SK-N-DZ (cell line): ENCODE measurements around the gene PODXL2.
A peak's percentile ranks its signal among the peaks of the same experiment; 100 is the strongest.
"Not testable (repeated sequence)": the region's sequence is repeated elsewhere in the genome, so short reads cannot be mapped to it uniquely, and the experiment has no call there.

Experiments
- DNase-seq: peaks from one replicate; pipeline ENCODE4 v3.0.0-alpha.2; 2015; ENCODE audit warnings: low spot score

Gene PODXL2

DNA sequence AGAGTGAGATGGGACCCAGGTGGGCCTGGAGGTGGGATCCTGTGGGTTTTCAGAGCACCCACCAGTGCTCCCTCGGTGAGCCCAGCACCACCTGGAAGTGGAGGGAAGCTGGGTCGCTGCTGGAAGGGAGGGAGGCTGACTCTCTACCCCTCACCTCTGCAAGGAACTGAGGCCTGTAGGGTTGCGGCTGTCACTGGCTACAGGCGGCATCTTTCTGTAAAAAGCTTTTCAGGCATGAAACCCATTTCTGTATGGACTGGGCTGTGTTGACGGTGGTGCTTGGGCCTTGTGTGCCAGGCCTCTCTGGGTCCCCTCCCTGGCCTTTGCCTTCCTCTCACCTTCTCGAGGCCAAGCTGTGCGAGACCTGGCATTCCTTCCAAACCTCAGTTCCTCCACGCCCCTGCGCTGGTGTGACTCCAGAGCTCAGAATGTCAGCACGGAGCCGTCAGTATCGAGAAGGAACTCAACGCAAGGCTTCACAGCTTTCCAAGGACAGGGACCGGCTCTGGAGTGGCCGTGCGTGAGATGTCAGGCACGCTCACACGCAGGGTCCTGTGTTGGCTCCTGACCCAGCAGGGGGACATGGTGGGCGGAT is 60.4 kb downstream of the PODXL2 start:
- DNase-seq: no peak

DNA sequence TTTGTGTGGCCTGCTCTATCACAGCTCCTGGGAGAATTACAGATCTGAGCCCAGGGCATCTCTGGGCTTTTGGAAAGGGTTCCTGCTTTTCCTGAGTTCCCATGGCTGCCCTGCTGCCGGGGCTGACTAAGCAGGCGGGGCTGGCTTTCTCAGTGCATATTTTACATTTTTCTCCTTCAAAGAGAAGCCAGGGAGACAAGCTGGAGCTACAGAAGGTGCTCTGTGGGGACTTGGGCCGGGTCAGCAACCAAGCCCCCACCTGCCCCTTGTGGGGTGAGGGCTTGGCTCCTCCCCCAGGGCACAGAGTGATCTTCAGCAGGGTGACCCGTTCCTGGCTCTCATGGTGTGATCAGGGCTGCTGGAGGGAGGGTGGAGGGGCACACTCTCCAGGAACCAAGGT is 61.1 kb downstream of the PODXL2 start:
- no peak for DNase-seq

- DNase-seq: peak; percentile 45
Observed at GRCh38 chr3:127690823-127691452, 62.0 kb downstream of the PODXL2 start.

- no peak for DNase-seq
Observed at GRCh38 chr3:127691489-127691888, 62.5 kb downstream of the PODXL2 start.

- DNase-seq: no peak
Observed at GRCh38 chr3:127691974-127692373, 63.0 kb downstream of the PODXL2 start.

DNA sequence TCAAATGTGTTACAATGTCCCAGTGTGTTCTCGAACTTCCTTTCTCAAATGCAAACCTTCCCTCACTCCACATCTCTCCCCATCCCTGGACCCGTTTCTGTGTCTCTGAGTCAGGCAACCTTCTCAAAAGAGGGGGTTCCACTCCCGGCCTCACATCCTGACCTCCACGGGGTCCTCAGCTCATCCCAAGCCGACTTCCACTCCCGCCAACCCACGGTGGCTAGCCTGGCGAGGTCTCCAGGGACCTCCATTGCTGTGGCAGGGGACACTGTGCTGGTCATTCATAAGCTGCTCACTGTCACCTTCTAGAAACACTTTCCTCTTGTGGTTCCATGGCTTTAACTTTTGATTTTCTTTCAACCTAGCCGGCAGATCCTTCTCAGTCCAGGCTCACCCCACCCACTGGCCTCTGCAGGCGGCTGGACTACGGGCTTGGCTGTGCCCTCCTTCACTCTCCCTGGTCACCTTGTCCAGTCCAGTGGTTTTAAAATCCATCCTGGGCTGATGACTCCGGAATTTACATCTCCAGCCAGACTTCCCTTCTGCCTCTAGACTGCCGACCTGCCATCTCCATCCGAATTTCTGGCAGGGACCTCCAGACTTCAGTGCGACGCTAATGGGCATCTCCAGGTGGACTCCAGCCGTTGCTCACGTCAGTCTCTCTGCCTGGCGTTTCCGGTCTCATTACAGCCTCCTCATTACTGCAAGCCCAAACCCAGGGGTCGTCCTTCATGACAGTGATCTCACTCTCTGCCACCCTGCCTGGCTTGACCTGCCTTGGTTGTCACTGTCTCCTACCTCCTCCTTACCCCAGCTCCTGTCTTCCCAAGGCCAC is 63.7 kb downstream of the PODXL2 start:
- no peak for DNase-seq

- DNase-seq: no peak
Observed at GRCh38 chr3:127693336-127693843, 64.4 kb downstream of the PODXL2 start.

GRCh38 chr3:127694467-127695215 is 65.7 kb downstream of the PODXL2 start:
- no peak for DNase-seq

GRCh38 chr3:127697551-127698240 is 68.7 kb downstream of the PODXL2 start:
- DNase-seq: peak; percentile 84

- no peak for DNase-seq
Observed at GRCh38 chr3:127698286-127698685, 69.3 kb downstream of the PODXL2 start.

DNA sequence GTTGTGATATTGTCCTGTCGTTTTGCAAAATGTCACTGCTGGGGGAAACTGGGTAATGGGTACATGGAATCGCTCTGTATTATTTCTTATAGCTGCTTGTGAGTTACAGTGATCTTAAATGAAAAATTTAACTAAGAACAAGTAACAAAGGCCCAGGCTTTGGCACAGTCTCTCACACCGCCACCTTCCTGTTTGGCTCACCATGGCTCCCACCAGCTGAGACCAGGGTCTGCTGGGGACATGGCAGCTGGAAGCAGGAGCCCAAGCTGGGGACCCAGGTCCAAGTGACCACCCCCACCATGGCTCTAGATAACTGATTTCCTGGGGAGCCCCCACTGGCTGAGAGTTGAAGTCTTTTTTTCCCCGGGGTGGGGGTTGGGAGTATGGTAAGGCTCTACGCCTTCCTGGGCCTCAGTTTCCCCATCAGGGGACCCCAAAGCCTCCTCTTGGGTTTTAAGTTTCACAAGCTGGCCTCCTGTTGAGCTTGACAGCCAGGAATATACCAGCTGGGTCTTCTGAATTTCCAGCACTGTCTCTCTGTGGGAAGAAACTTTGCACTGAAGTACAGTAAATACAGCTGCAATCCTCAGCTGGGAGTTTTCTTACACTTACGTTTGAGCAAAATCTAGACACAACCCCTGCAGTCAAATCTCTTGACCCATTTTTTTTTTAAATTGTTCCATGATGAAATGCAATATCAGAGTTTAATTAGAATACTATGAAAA is 69.9 kb downstream of the PODXL2 start:
- no peak for DNase-seq

GRCh38 chr3:127699416-127700300 is 70.7 kb downstream of the PODXL2 start:
- DNase-seq: no peak

- DNase-seq: no peak
Observed at GRCh38 chr3:127700406-127700805, 71.4 kb downstream of the PODXL2 start.

DNA sequence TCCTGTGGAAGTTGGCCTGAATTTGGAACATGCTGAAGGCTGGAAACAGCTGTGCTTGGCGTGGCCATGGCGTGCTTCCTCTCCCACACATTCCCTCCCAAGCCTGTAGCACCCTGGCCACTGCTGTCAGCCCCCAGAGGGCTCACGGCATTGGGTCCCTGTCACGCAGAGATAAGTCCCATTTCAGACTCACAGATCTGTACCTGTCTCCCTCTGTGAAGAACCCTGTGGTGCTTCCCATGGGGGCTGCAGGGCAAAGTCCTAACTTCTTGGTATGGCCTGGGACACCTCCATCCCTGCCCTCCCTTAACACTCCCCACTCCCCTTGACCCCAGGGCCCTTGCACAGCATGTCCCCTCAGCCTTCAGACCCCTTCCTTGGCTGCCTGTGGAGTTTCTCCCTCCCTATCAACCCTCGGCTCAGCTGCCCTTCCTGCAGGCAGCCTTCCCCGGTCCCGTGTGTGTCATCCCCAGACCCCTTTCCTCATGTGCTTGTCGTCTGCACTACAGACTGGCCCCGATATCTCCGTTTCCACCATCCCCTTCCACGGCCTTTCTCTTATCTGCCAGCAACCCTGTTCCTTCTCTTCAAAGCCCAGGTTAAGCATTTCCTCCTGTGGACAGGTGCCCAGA is 72.4 kb downstream of the PODXL2 start:
- no peak for DNase-seq

DNA sequence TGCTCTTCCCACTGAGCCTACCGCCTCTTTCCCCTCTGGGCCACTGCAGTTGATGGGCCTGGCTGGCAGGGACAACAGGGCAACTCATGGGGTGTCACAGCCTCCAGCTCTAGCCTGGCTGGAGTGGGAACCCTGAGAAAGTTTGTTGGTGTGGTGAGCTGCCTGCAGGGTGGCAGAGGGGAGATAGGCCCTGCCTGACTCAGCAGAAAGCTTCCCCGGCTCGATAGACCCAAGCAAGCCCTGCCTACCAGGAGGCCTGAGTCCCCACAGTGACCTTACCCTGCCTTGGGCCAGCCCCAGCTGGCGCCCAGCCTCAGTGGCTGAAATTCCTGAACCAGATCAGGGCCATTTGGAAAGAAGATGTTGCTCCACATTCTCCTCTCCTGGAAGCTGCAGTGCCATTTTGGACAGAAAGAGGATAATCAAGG is 73.2 kb downstream of the PODXL2 start:
- DNase-seq: no peak

- DNase-seq: not testable (repeated sequence)
Observed at GRCh38 chr3:127704840-127705239, 75.9 kb downstream of the PODXL2 start.

DNA sequence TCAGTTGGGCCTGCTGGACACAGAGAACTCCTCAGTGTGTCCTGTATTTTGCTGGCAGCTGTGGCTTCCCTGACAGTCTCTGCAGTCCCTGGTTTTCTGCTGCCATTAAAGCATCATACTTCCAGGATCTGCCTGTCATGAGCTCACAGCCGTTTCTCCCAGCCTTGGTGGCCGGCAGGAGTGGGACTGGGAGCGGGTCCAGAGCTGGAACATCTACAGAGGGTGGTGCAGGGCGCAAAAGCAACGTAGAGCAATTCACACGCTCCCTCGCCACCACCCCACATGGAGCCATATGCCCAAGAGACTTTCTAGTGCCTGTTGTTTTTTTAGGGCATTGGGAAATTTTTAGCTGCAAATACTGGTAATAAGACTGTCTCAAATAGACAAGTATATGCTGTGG is 77.3 kb downstream of the PODXL2 start:
- no peak for DNase-seq

- DNase-seq: no peak
Observed at GRCh38 chr3:127706785-127707351, 77.9 kb downstream of the PODXL2 start.
